NCI-H774 (cell line): ENCODE measurements around the gene AK5.
"Not testable (repeated sequence)": the region's sequence is repeated elsewhere in the genome, so short reads cannot be mapped to it uniquely, and the experiment has no call there.

ENCODE experiments used
- DNase-seq: peaks from one replicate; lab custom pipeline; 2025; lab: John Stamatoyannopoulos, UW

The AK5 gene

GRCh38 chr1:77499466-77499865 lies 217.6 kb downstream of the AK5 start:
- no peak for DNase-seq

GRCh38 chr1:77504986-77505385 lies 223.2 kb downstream of the AK5 start:
- no peak for DNase-seq

DNA sequence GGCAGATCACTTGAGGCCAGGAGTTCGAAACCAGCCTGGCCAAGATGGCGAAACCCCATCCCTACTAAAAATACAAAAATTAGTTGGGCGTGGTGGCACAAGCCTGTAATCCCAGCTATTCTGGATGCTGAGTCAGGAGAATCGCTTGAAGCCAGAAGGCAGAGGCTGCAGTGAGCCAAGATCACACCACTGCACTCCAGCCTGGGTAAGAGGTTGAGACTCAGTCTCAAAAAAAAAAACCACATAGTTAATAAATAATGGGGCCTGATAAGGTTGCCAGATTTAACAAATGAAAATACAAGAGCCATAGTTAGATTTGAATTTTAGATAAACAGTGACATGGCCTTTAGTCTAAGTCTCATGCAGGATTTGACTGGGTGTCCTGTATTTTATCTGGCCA lies 225.0 kb downstream of the AK5 start:
- no peak for DNase-seq

GRCh38 chr1:77509051-77509492 lies 227.3 kb downstream of the AK5 start:
- DNase-seq: no peak

- no peak for DNase-seq
These were observed 228.1 kb downstream of the AK5 start for GRCh38 chr1:77509898-77510297.

- DNase-seq: no peak
These were observed 229.6 kb downstream of the AK5 start for GRCh38 chr1:77511440-77511840.

- not testable (repeated sequence) for DNase-seq
These were observed 230.8 kb downstream of the AK5 start for GRCh38 chr1:77512650-77513049.

GRCh38 chr1:77513839-77514763 lies 232.3 kb downstream of the AK5 start:
- no peak for DNase-seq

DNA sequence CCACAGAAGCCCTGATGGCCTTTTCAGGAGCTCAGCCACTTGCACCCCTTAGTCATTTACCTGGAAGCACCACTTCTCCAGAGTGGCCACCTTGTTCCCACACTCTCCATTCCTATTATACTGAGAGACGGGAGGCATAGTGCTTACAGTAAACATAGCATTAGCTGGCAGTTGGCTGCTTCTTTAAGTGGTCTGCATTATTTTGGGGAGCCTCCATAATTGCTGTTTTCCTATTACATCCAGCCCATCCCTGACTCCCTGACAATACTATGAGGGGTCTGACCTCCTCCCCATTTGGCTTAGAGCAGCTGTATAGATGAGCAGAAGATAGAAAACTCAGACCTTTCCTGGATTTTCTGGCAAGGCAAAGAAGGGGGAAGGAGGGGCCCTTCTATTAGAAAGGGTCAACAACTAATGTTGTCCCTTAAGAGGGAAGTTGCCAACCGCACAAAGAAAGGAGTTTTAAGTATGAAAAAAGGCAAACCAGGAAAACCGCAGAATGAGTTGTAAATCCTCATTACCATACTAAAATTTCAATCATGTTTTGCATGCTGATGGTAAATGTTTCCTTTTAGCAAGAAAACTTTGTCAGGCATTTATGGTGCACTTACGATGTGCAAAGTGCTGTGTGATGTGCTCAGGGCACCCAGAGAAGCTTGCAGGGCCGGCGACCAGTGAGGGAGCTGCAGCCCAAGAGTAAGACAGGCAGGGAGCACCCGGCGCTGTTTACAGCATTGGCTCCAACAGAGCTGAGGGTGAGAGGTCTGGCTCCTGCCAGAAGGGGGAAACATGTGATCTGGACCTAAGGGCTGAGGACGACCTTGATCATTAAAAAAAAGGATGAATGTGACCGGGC lies 233.3 kb downstream of the AK5 start:
- no peak for DNase-seq

GRCh38 chr1:77516106-77516505 lies 234.3 kb downstream of the AK5 start:
- no peak for DNase-seq

DNA sequence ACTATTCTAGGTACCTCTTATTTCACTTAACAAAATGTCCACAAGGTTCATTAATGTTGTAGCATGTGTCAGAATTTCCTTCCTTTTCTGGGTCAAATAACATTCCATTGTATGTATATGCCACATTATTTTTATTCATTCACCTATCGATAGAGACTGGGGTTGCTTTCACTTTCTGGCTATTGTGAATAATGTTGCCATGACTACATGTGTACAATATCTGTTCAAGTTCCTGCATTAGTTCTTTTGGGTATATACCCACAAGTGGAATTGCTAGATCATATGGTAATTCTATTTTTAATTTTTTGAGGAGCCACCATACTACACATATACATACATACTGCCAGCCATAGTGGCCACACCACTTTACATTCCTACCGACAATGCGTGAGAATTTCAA lies 242.2 kb downstream of the AK5 start:
- no peak for DNase-seq

DNA sequence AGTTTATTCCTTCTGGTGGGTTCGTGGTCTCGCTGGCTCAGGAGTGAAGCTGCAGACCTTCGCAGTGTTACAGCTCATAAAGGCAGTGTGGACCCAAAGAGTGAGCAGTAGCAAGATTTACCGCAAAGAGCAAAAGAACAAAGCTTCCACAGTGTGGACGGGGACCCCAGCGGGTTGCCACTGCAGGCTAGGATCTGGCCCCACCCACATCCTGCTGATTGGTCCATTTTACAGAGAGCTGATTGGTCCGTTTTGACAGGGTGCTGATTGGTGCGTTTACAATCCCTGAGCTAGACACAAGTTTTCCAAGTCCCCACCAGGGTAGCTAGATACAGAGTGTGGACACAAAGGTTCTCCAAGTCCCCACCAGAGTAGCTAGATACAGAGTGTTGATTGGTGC lies 249.3 kb downstream of the AK5 start:
- not testable (repeated sequence) for DNase-seq

- not testable (repeated sequence) for DNase-seq
These were observed 249.9 kb downstream of the AK5 start for GRCh38 chr1:77531596-77532280.

GRCh38 chr1:77532641-77533040 lies 250.8 kb downstream of the AK5 start:
- DNase-seq: no peak

- peak; percentile 26 for DNase-seq
These were observed 252.0 kb downstream of the AK5 start for GRCh38 chr1:77533660-77534305.

GRCh38 chr1:77534456-77534855 lies 252.6 kb downstream of the AK5 start:
- DNase-seq: no peak

DNA sequence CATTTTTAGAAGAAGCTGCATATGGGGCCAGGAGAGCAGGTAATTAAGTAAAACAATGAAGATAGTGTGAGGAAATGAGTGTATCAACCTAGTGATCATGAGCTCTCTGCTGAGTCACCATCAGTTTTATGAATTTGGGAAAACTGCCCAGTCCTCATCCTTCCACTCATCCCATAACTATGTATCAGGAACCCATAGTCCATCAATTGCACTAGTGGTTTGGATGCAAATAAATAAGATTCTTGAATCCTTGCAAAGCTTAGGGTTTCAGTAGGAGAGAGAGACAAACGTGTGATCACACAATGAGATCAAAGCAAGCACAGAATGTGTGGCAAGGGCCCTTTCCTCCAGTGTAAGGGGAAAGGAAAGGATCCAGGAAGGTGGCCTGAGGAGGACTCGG lies 255.0 kb downstream of the AK5 start:
- no peak for DNase-seq

- peak; percentile 26 for DNase-seq
These were observed 257.2 kb downstream of the AK5 start for GRCh38 chr1:77538956-77539518.

DNA sequence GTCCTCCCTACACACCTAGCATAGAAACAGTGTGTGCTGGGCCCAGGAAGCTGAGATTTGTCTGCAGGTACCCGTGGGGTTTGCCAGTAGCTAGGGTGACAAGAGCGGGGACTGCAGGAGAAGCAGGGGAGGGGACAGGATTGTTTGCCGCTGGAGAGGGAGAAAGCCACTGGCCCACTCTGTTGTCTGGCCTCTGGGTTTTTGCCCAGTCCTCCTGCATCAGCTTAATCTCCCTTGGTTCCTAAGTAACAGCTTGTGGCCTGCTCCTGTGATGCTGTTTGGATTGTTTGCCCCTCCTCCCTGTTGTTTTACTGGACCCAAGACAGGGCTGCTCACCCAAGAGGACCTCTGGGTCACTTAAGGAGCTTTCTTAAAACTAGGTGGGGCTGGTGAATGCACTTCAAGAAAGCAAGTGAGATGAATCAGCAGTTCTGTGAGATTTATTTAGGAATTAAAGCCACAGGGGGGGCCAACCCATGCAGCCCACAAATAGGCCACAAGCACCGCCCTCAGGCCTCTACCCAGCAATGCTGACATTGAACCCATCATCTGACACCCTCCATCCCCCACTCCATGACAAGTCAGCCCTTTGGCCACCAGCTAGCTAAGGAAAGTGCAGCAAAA lies 257.8 kb downstream of the AK5 start:
- no peak for DNase-seq

DNA sequence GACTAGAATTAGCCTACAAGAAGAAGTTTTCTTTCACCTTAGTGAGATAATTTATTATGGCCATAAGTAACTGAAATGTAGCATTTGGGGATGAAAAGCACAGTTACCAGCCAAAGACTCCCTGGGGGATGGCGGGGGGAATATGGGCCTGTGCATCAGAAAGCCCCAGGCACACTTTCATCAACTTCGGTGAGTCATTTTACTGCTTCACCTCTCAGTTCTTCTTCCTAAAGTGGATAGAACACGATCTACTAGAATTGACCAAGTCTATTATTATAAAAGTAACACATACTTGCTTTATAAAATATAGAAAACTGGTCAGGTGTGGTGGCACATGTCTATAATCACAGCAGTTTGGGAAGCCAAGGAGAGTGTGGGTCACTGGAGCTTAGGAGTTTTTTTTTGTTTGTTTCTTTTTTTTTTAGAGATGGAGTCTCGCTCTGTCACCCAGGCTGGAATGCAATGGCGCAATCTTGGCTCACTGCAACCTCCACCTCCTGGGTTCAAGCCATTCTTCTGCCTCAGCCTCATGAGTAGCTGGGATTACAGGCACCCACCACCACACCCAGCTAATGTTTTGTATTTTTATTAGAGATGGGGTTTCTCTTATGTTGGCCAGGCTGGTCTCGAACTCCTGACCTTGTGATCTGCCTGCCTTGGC lies 258.8 kb downstream of the AK5 start:
- DNase-seq: no peak
